Stomach smooth muscle (tissue), 2 donors: ENCODE data around the gene SLC29A1.
A peak's percentile ranks its signal among the peaks of the same experiment; 100 is the strongest.

ENCODE experiments used
- H3K27ac ChIP-seq: one replicate; pipeline ENCODE4 v1.7.0; 2013; ENCODE audit warnings: mild to moderate bottlenecking, low read length, inconsistent platforms
- H3K27me3 ChIP-seq, 2 donors: one replicate each; pipeline ENCODE4 v1.7.0; 2013; ENCODE audit warnings: low read length in 2 of 2; ENCODE audit not compliant: insufficient read depth in 2 of 2, control insufficient read depth in 1 of 2
- H3K36me3 ChIP-seq, 2 donors: one replicate each; pipeline ENCODE4 v1.7.0; 2013; ENCODE audit warnings: low read length in 2 of 2; ENCODE audit not compliant: control insufficient read depth in 2 of 2, insufficient read depth in 2 of 2
- H3K4me1 ChIP-seq: one replicate; pipeline ENCODE4 v1.7.0; 2013; ENCODE audit warnings: low read length; ENCODE audit not compliant: control insufficient read depth, insufficient read depth
- H3K4me3 ChIP-seq, 2 donors: one replicate each; pipeline ENCODE4 v1.7.0; 2013; ENCODE audit warnings: low read length in 2 of 2
- H3K9ac ChIP-seq, 2 donors: one replicate each; pipeline ENCODE4 v1.7.0; 2013; ENCODE audit warnings: low read length in 2 of 2, mild to moderate bottlenecking in 1 of 2
- H3K9me3 ChIP-seq, 2 donors: one replicate each; pipeline ENCODE4 v1.7.0; 2013; ENCODE audit warnings: low read length in 2 of 2; ENCODE audit not compliant: control insufficient read depth in 2 of 2
- donor health status: healthy.
- donor health status: Pancreatic carcinoma.

SLC29A1 gene

GRCh38 chr6:44257753-44258324, 34.4 kb downstream of the SLC29A1 start:
- Histone ChIP-seq H3K9me3 (no peaks in the 10 kb centered on the region), H3K9ac (peak overlapping the region; percentile 71 to 72), H3K36me3 (peaks cover 17 to 31% of the 10 kb centered on the region in 2 donors), H3K4me1 (peaks cover 27% of the 10 kb centered on the region), H3K27me3 (no peaks in the 10 kb centered on the region), H3K27ac (peak overlapping the region; percentile 69), H3K4me3 (peak overlapping the region; percentile 70 to 89)

GRCh38 chr6:44258325-44258863, 35.0 kb downstream of the SLC29A1 start:
- H3K4me3 ChIP-seq, result no peak overlapping the region
- H3K9me3 ChIP-seq, result no peaks in the 10 kb centered on the region
- H3K27me3 ChIP-seq, result no peaks in the 10 kb centered on the region
- peaks cover 33% of the 10 kb centered on the region for H3K4me1 ChIP-seq
- peaks cover 11 to 25% of the 10 kb centered on the region in 2 donors for H3K36me3 ChIP-seq
- peak overlapping the region; percentile 69 for H3K27ac ChIP-seq
- H3K9ac ChIP-seq, result peak overlapping the region in 1 of 2 donors; percentile 71

DNA sequence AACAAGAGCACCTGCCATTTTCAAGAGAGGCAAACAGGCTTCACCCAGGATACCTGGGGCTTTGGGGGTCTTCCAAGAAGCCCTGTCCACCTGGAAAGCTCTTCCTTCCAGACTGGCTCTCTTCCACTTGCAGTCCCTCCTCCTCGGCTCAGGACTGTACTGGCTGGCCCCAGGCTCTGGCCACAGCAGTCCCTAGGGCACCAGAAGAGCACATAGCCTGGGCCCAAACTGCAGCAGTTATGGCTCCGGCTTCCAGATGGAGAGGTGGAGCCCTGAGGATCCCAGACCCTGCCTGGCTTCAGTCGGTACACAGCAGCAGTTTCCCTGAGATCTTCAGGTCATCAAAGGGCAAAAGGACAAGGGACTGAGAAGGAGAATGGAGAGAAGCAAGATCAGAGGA, 35.5 kb downstream of the SLC29A1 start:
- no peak overlapping the region for H3K27ac ChIP-seq
- no peaks in the 10 kb centered on the region for H3K9me3 ChIP-seq
- H3K9ac ChIP-seq, result no peak overlapping the region
- peaks cover 10 to 22% of the 10 kb centered on the region in 2 donors for H3K36me3 ChIP-seq
- peaks cover 38% of the 10 kb centered on the region for H3K4me1 ChIP-seq
- H3K27me3 ChIP-seq, result no peaks in the 10 kb centered on the region
- H3K4me3 ChIP-seq, result no peak overlapping the region

DNA sequence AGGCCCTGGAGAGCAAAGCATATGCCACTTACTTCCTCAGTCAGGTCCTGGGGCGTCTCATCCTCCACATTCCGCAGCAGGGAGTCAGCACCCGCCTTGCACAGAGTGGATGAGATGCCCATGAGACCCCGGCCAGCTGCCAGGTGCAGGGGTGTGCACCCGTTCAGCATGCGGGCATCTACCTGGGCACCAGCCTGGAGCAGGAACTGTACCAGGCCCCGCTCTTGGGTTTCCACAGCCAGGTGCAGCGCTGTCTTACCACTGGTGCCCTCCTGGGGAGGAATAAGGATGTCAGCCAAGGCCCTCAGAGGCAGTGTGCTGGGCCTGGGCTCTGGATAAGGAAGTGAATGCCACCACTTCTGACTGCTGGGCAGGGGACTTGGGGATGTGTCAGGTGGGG, 36.6 kb downstream of the SLC29A1 start:
- Histone ChIP-seq H3K4me1 (peaks cover 47% of the 10 kb centered on the region), H3K36me3 (peaks cover 2 to 12% of the 10 kb centered on the region in 2 donors), H3K9me3 (no peaks in the 10 kb centered on the region), H3K9ac (no peak overlapping the region), H3K27ac (no peak overlapping the region), H3K27me3 (no peaks in the 10 kb centered on the region), H3K4me3 (no peak overlapping the region)

- peaks cover 49% of the 10 kb centered on the region for H3K4me1 ChIP-seq
- H3K36me3 ChIP-seq, result peaks cover 0 to 7% of the 10 kb centered on the region in 2 donors
- no peaks in the 10 kb centered on the region for H3K27me3 ChIP-seq
- no peak overlapping the region for H3K4me3 ChIP-seq
- no peaks in the 10 kb centered on the region for H3K9me3 ChIP-seq
- no peak overlapping the region for H3K9ac ChIP-seq
- no peak overlapping the region for H3K27ac ChIP-seq
Observed at GRCh38 chr6:44260451-44261297, 37.3 kb downstream of the SLC29A1 start.

- peaks cover 0 to 7% of the 10 kb centered on the region in 2 donors for H3K36me3 ChIP-seq
- H3K4me3 ChIP-seq, result no peak overlapping the region
- peak overlapping the region in 1 of 2 donors; percentile 36 for H3K9ac ChIP-seq
- no peak overlapping the region for H3K27ac ChIP-seq
- peaks cover 42% of the 10 kb centered on the region for H3K4me1 ChIP-seq
- no peaks in the 10 kb centered on the region for H3K27me3 ChIP-seq
- H3K9me3 ChIP-seq, result no peaks in the 10 kb centered on the region
Observed at GRCh38 chr6:44261581-44261980, 38.2 kb downstream of the SLC29A1 start.

DNA sequence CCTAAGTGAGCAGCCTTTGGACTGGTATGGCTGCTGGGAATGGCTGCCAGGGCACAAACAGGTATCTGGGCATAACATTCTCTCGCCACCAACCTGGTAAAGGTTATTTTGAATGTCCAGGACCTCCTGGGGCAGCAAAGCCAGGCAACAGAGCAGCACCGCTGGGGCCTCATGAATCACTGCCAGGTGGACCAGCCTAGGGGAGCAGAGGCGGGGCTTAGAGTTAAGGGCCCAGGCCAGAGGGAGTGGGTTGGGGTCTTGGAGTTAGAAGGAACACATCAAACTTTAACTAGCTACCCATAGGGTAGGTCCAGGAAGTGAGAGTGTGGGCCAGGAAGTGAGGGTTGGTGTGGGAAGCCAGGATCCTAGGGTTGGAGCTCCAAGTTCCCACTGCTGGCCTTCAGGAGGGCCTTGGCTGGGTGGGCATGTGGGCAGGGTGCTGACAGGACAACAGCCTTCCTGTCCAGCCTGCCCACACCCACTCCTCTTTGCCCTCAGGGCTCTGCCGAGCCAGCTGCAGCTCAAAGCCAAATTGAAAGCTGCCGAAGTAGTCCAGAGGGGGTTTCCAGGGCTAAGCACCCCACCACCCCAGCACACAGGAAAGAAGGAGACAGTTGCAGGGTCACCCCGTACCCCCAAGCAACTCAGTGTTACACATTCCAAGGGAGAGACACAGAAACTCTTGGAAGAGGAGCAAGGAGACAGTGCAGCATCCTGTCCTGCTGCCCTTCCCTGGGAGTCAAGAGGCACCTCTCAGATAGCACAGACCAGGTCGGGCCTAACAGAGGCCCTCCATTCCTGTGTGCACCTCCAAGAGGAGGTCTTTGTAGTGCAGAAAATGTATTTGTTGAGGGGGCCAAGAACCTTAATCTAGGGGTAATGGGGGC, 39.3 kb downstream of the SLC29A1 start:
- H3K27ac ChIP-seq, result no peak overlapping the region
- H3K9me3 ChIP-seq, result no peaks in the 10 kb centered on the region
- peaks cover 0 to 7% of the 10 kb centered on the region in 2 donors for H3K36me3 ChIP-seq
- peaks cover 35% of the 10 kb centered on the region for H3K4me1 ChIP-seq
- H3K9ac ChIP-seq, result peak overlapping the region; percentile 64 to 71
- H3K4me3 ChIP-seq, result peak overlapping the region in 1 of 2 donors; percentile 86
- no peaks in the 10 kb centered on the region for H3K27me3 ChIP-seq

DNA sequence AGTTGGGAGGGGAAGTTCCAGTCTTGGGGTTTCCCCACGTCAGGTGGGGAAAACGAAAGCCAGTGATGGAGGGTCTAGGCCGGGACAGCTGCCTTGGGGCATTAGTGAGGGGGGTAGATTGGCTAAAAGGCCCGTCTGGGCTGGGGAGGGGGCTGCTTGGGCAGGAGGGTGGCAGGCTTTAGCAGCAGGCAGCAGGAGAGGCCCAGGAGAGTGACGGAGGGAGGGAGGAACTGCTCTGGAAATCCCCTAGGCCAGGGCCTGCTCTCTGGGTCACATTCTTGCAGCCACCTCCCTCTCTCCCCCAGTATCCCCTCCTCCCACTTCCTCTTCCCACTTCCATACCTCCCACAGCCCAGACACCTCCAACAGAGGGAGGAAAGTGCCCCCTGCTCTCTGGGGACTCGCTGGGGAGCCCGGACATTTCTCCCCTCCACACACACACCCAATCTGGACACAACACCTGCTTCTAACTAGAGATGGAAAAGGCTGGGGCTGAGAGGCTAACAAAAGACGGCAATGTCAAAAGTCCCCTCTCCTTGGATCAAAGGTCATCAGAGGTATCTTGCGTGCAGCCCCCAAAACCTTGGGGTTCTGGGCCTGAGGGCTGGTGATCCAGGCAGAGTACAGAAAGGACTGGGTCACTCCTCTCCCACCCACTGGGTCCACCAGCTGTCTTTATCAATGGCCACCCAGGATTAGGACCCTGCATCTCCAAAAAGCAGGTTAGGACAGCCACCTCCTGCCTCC, 40.1 kb downstream of the SLC29A1 start:
- H3K27me3 ChIP-seq, result peaks cover 0 to 3% of the 10 kb centered on the region in 2 donors
- no peaks in the 10 kb centered on the region for H3K9me3 ChIP-seq
- H3K27ac ChIP-seq, result no peak overlapping the region
- peak overlapping the region; percentile 64 to 71 for H3K9ac ChIP-seq
- peak overlapping the region; percentile 62 to 86 for H3K4me3 ChIP-seq
- peaks cover 31% of the 10 kb centered on the region for H3K4me1 ChIP-seq
- peaks cover 0 to 7% of the 10 kb centered on the region in 2 donors for H3K36me3 ChIP-seq

DNA sequence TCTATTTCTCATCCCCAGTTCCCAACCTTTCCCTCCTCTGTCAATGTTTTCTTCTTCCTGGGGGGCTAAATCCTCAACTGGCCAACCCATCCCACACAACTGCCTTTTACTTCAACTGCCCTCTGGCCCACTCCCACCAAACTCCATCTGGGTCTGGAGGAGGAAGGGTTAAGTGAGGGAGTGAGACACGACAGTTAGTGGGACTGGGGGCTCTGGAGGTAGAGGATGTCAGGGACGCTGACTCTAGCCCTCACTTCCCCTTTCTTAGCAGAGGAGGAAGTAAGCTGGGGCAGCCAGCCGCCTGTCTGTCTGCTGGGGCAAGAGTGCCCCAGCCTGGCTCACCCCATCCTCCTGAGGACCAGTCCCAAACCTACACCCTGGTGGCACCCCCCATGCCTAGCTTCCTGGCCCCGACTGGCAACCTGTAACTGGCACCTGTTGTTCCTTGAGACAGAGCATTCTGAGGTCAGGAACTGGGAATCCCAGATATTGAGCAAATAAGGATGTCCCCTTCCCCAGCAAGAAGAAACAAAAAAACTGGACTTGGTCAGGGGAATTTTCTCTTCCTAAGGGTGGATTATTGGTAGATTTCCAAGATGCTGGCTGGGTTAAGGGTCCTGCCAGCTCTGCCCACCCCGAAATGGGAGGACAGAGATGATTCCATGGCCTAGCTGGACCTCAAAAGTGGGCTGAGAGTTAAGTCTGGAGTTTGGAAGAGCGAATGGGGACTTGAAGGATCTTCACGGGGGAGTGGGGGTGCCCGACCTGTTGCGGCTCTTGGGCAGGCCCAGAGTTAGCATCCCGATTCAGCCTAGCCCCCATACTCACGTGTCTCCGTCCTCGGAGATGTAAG, 41.0 kb downstream of the SLC29A1 start:
- H3K9ac ChIP-seq, result peak overlapping the region; percentile 71 to 80
- peak overlapping the region; percentile 60 for H3K27ac ChIP-seq
- H3K4me3 ChIP-seq, result peak overlapping the region; percentile 62 to 86
- H3K27me3 ChIP-seq, result peaks cover 4 to 12% of the 10 kb centered on the region in 2 donors
- peaks cover 0 to 7% of the 10 kb centered on the region in 2 donors for H3K36me3 ChIP-seq
- no peaks in the 10 kb centered on the region for H3K9me3 ChIP-seq
- peaks cover 31% of the 10 kb centered on the region for H3K4me1 ChIP-seq
